ENCODE data around the gene CABP1.

- TF ChIP-seq CTCF (IDR thresholded peaks at IDR 0.05) (no peak), EZH2 (IDR thresholded peaks at IDR 0.05; ENCODE audit: borderline replicate concordance, insufficient read depth, low read depth, low read length, poor library complexity, severe bottlenecking) (no peak)
Measured at GRCh38 chr12:120631097-120631496, 9.3 kb upstream of the CABP1 start.

All from B cell (primary cell).